ENCODE data around the gene PRELID3B. TPM values are rescaled to one million over a fixed set of nuclear protein-coding genes. Genes with fewer than 3 reads are reported as not detected.

The PRELID3B gene
- total and polyA plus RNA-seq, 2 of the 8 experiments (the other 6 are each of a cell fraction or from before 2014, with no cell fraction given): 8.1 to 50.5 TPM

GRCh38 chr20:59044295-59044694, 1.7 kb upstream of the PRELID3B start:
- H2AFZ ChIP-seq (ENCODE audit: low read length): no peak overlapping the region
- no peak overlapping the region for H3K4ac ChIP-seq (replicated peaks; ENCODE audit: insufficient read length, low read depth, low read length)
- H4K5ac ChIP-seq (ENCODE audit: insufficient read length, low read depth, low read length): no peak overlapping the region
- H2BK20ac ChIP-seq (ENCODE audit: low read length): no peak overlapping the region
- no peak overlapping the region for H2AK5ac ChIP-seq (ENCODE audit: low read depth, low read length)
- no peak overlapping the region for H3K18ac ChIP-seq (ENCODE audit: extremely low read depth, low read length)
- no peak overlapping the region for H4K8ac ChIP-seq (ENCODE audit: extremely low read depth, insufficient read depth, low read length)
- no peak overlapping the region for H4K91ac ChIP-seq (replicated peaks; ENCODE audit: insufficient read length, low read length)
- no peak overlapping the region for H2BK120ac ChIP-seq (replicated peaks; ENCODE audit: low read depth, low read length)
- no peak overlapping the region for H2BK5ac ChIP-seq (ENCODE audit: low read depth, low read length)
- H3K4me1 ChIP-seq (replicated peaks in 1 of 4; ENCODE audit: control insufficient read depth in 3 of 4, insufficient read depth in 4 of 4, low read length in 3 of 4): peaks cover 0 to 4% (median 0%) of the 10 kb centered on the region in 4 experiments; a peak in 1 of 7 replicates
- H3K56ac ChIP-seq (replicated peaks; ENCODE audit: insufficient read length, low read depth, low read length): no peak overlapping the region
- H2BK15ac ChIP-seq (ENCODE audit: low read length): no peak overlapping the region
- ChIA-PET POLR2A (ENCODE audit: partially characterized antibody) (no interaction called here), CTCF (ENCODE audit: partially characterized antibody) (interaction anchor here (1.1 to 1.4 kb wide), 2 partner anchors 115 to 163 kb away, joined by 3 read pairs; no protein-coding TSS in a partner anchor)
- DNase-seq (ENCODE audit: low read depth in 1 of 2, low spot score in 2 of 2) (no peak), FAIRE-seq (no peak)
- no peaks in the 10 kb centered on the region for H3K36me3 ChIP-seq (ENCODE audit: control insufficient read depth in 2 of 4, insufficient read depth in 4 of 4, low read length in 3 of 4)
- H3K9ac ChIP-seq (replicated peaks in 1 of 4; ENCODE audit: extremely low read depth in 1 of 4, low read depth in 3 of 4, low read length in 3 of 4): no peak overlapping the region
- H4K20me1 ChIP-seq (replicated peaks in 1 of 2; ENCODE audit: control insufficient read depth in 1 of 2, insufficient read depth in 2 of 2, low read length in 2 of 2): no peaks in the 10 kb centered on the region
- H3K14ac ChIP-seq (ENCODE audit: insufficient read length): no peak overlapping the region
- H3K23me2 ChIP-seq (ENCODE audit: low read depth, low read length): peaks cover 2% of the 10 kb centered on the region; the same call in 1 of the 2 replicates
- 84% methylated on average over 3 of the region's 3 CpGs; no CpG with 5 or more reads in 1 of the 2 experiments for WGBS, 2 experiments (ENCODE audit: extremely low coverage in 1 of 2, insufficient coverage in 1 of 2, insufficient read length in 1 of 2, insufficient replicate concordance in 2 of 2, low coverage in 1 of 2, low lambda C conversion rate in 2 of 2, missing lambda C conversion rate in 1 of 2)
- no peaks in the 10 kb centered on the region; the same call in 1 of the 2 replicates for H3K79me1 ChIP-seq (ENCODE audit: low read depth, low read length)
- H3K79me2 ChIP-seq (ENCODE audit: control insufficient read depth in 1 of 2, insufficient read depth in 2 of 2, low read length in 2 of 2): peaks cover 11 to 28% of the 10 kb centered on the region in 2 experiments; a peak in 3 of 4 replicates
- no peaks in the 10 kb centered on the region; a peak in 1 of 4 replicates for H3K9me3 ChIP-seq (ENCODE audit: insufficient read depth in 2 of 2, low read depth in 1 of 2, low read length in 1 of 2)
- TF ChIP-seq KDM5A (IDR thresholded peaks at IDR 0.05; ENCODE audit: low read length): no peak
- no peak for TF ChIP-seq ATF3 (IDR thresholded peaks at IDR 0.05; ENCODE audit: insufficient read depth, low read depth, low read length)
- TF ChIP-seq CBX5 (IDR thresholded peaks at IDR 0.05; ENCODE audit: low read depth, low read length): no peak
- no peak for TF ChIP-seq TEAD4 (IDR thresholded peaks at IDR 0.05; ENCODE audit: low read depth, low read length)
- TF ChIP-seq, protein P1, sequence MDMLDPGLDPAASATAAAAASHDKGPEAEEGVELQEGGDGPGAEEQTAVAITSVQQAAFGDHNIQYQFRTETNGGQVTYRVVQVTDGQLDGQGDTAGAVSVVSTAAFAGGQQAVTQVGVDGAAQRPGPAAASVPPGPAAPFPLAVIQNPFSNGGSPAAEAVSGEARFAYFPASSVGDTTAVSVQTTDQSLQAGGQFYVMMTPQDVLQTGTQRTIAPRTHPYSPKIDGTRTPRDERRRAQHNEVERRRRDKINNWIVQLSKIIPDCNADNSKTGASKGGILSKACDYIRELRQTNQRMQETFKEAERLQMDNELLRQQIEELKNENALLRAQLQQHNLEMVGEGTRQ (IDR thresholded peaks at IDR 0.05; ENCODE audit: low read length): no peak
- TF ChIP-seq CREB1 (IDR thresholded peaks at IDR 0.05): no peak
- no peak for TF ChIP-seq SP1 (IDR thresholded peaks at IDR 0.05; ENCODE audit: low read depth, low read length)
- TF ChIP-seq PHF8 (conservative IDR thresholded peaks at IDR 0.05; ENCODE audit: low read depth, low read length): no peak
- TF ChIP-seq SIN3A (conservative IDR thresholded peaks at IDR 0.05 in 1 of 2, IDR thresholded peaks at IDR 0.05 in 1 of 2; ENCODE audit: low read depth in 1 of 2, low read length in 2 of 2): no peak
- no peak for TF ChIP-seq CHD1 (IDR thresholded peaks at IDR 0.05; ENCODE audit: low read depth, low read length)
- no peak for TF ChIP-seq MAFK (IDR thresholded peaks at IDR 0.05; ENCODE audit: low read depth, low read length)
- no peak for TF ChIP-seq KDM4A (IDR thresholded peaks at IDR 0.05; ENCODE audit: low read depth, low read length, severe bottlenecking)
- H3K23ac ChIP-seq (ENCODE audit: insufficient read length): no peak overlapping the region
- no peaks in the 10 kb centered on the region for H3K27me3 ChIP-seq (replicated peaks in 1 of 4; ENCODE audit: control insufficient read depth in 3 of 4, extremely low read depth in 1 of 4, insufficient read depth in 3 of 4, low read length in 3 of 4)
- H3K4me2 ChIP-seq (ENCODE audit: insufficient read depth in 1 of 2, low read depth in 2 of 2, low read length in 2 of 2): no peak overlapping the region
- H3K27ac ChIP-seq (ENCODE audit: low read depth, low read length): no peak overlapping the region
- H2BK12ac ChIP-seq (ENCODE audit: low read depth, low read length): no peak overlapping the region
- H3K4me3 ChIP-seq (ENCODE audit: extremely low read depth in 1 of 4, insufficient read depth in 2 of 4, low read depth in 3 of 4, low read length in 4 of 4): no peak overlapping the region
